ENCODE data around the gene METTL9.
"Not testable (repeated sequence)": the region's sequence is repeated elsewhere in the genome, so short reads cannot be mapped to it uniquely, and the experiment has no call there.

Gene METTL9

GRCh38 chr16:21684199-21684598 lies 84.8 kb downstream of the METTL9 start:
- in situ Hi-C loops (cut with HindIII; ENCODE audit: low pct_unique_long_range_greater_than_20kb, low sequenced_read_pairs) = no loop called here
- TF ChIP-seq JUND (IDR thresholded peaks at IDR 0.05; ENCODE audit: low read depth) = no peak
- DNase-seq (ENCODE audit: low read depth in 1 of 2, low spot score in 1 of 2) = peak in 1 of 2 experiments; percentile 22

- peak in 1 of 2 experiments; percentile 10 for DNase-seq (ENCODE audit: low read depth in 1 of 2, low spot score in 1 of 2)
- no peak for TF ChIP-seq JUND (IDR thresholded peaks at IDR 0.05; ENCODE audit: low read depth)
- in situ Hi-C loops (cut with HindIII; ENCODE audit: low pct_unique_long_range_greater_than_20kb, low sequenced_read_pairs) = no loop called here
These were observed 85.7 kb downstream of the METTL9 start for GRCh38 chr16:21685034-21685455.

- in situ Hi-C loops (cut with HindIII; ENCODE audit: low pct_unique_long_range_greater_than_20kb, low sequenced_read_pairs) = no loop called here
- TF ChIP-seq JUND (IDR thresholded peaks at IDR 0.05; ENCODE audit: low read depth) = no peak
- no peak for DNase-seq (ENCODE audit: low read depth in 1 of 2, low spot score in 1 of 2)
These were observed 89.7 kb downstream of the METTL9 start for GRCh38 chr16:21689107-21689506.

- in situ Hi-C loops (cut with HindIII; ENCODE audit: low pct_unique_long_range_greater_than_20kb, low sequenced_read_pairs); DNase-seq (ENCODE audit: low read depth in 1 of 2, low spot score in 1 of 2): not testable (repeated sequence)
These were observed 91.6 kb downstream of the METTL9 start for GRCh38 chr16:21690967-21691366.

- in situ Hi-C loops (cut with HindIII; ENCODE audit: low pct_unique_long_range_greater_than_20kb, low sequenced_read_pairs) = no loop called here
- no peak for DNase-seq (ENCODE audit: low read depth in 1 of 2, low spot score in 1 of 2)
- no peak for TF ChIP-seq JUND (IDR thresholded peaks at IDR 0.05; ENCODE audit: low read depth)
These were observed 95.2 kb downstream of the METTL9 start for GRCh38 chr16:21694609-21695008.

GRCh38 chr16:21697032-21697431 lies 97.7 kb downstream of the METTL9 start:
- no peak for DNase-seq (ENCODE audit: low read depth in 1 of 2, low spot score in 1 of 2)
- in situ Hi-C loops (cut with HindIII; ENCODE audit: low pct_unique_long_range_greater_than_20kb, low sequenced_read_pairs) = no loop called here
- no peak for TF ChIP-seq JUND (IDR thresholded peaks at IDR 0.05; ENCODE audit: low read depth)

- no peak for TF ChIP-seq JUND (IDR thresholded peaks at IDR 0.05; ENCODE audit: low read depth)
- DNase-seq (ENCODE audit: low read depth in 1 of 2, low spot score in 1 of 2) = no peak
- in situ Hi-C loops (cut with HindIII; ENCODE audit: low pct_unique_long_range_greater_than_20kb, low sequenced_read_pairs) = no loop called here
These were observed 99.0 kb downstream of the METTL9 start for GRCh38 chr16:21698169-21699032.

GRCh38 chr16:21701271-21701670 lies 101.9 kb downstream of the METTL9 start:
- no peak for DNase-seq (ENCODE audit: low read depth in 1 of 2, low spot score in 1 of 2)
- no peak for TF ChIP-seq JUND (IDR thresholded peaks at IDR 0.05; ENCODE audit: low read depth)
- in situ Hi-C loops (cut with HindIII; ENCODE audit: low pct_unique_long_range_greater_than_20kb, low sequenced_read_pairs) = no loop called here

- in situ Hi-C loops (cut with HindIII; ENCODE audit: low pct_unique_long_range_greater_than_20kb, low sequenced_read_pairs) = no loop called here
- no peak for DNase-seq (ENCODE audit: low read depth in 1 of 2, low spot score in 1 of 2)
- TF ChIP-seq JUND (IDR thresholded peaks at IDR 0.05; ENCODE audit: low read depth) = no peak
These were observed 102.9 kb downstream of the METTL9 start for GRCh38 chr16:21702276-21702675.

GRCh38 chr16:21703156-21703555 lies 103.8 kb downstream of the METTL9 start:
- no peak for TF ChIP-seq JUND (IDR thresholded peaks at IDR 0.05; ENCODE audit: low read depth)
- in situ Hi-C loops (cut with HindIII; ENCODE audit: low pct_unique_long_range_greater_than_20kb, low sequenced_read_pairs) = no loop called here
- DNase-seq (ENCODE audit: low read depth in 1 of 2, low spot score in 1 of 2) = no peak

- TF ChIP-seq JUND (IDR thresholded peaks at IDR 0.05; ENCODE audit: low read depth) = no peak
- DNase-seq (ENCODE audit: low read depth in 1 of 2, low spot score in 1 of 2) = no peak
- in situ Hi-C loops (cut with HindIII; ENCODE audit: low pct_unique_long_range_greater_than_20kb, low sequenced_read_pairs) = no loop called here
These were observed 104.3 kb downstream of the METTL9 start for GRCh38 chr16:21703589-21704174.

GRCh38 chr16:21704266-21704665 lies 104.9 kb downstream of the METTL9 start:
- no peak for DNase-seq (ENCODE audit: low read depth in 1 of 2, low spot score in 1 of 2)
- in situ Hi-C loops (cut with HindIII; ENCODE audit: low pct_unique_long_range_greater_than_20kb, low sequenced_read_pairs) = no loop called here
- TF ChIP-seq JUND (IDR thresholded peaks at IDR 0.05; ENCODE audit: low read depth) = no peak

GRCh38 chr16:21704733-21705132 lies 105.4 kb downstream of the METTL9 start:
- no peak for TF ChIP-seq JUND (IDR thresholded peaks at IDR 0.05; ENCODE audit: low read depth)
- peak in 1 of 2 experiments; percentile 15 for DNase-seq (ENCODE audit: low read depth in 1 of 2, low spot score in 1 of 2)
- in situ Hi-C loops (cut with HindIII; ENCODE audit: low pct_unique_long_range_greater_than_20kb, low sequenced_read_pairs) = no loop called here
